Suprapubic skin (tissue), 4 donors: Measurements from ENCODE around the gene LDLRAD4. TPM values are rescaled to one million over a fixed set of nuclear protein-coding genes. Genes with fewer than 3 reads are reported as not detected.
A peak's percentile ranks its signal among the peaks of the same experiment; 100 is the strongest.
"Not testable (repeated sequence)": the region's sequence is repeated elsewhere in the genome, so short reads cannot be mapped to it uniquely, and the experiment has no call there.

Source experiments
- DNase-seq, 2 donors: peaks; one replicate each; pipeline ENCODE4 v3.0.0-alpha.2; 2019; ENCODE audit warnings: low spot score in 2 of 2
- H3K27ac ChIP-seq: fragments of 200-600 bp; sonication (generic); one replicate; pipeline ENCODE4 v1.5.1; 2019
- H3K27me3 ChIP-seq: fragments of 200-600 bp; sonication (generic); one replicate; pipeline ENCODE4 v1.5.1; 2019
- H3K36me3 ChIP-seq: fragments of 200-600 bp; sonication (generic); one replicate; pipeline ENCODE4 v1.5.1; 2019
- H3K4me1 ChIP-seq: fragments of 200-600 bp; sonication (generic); one replicate; pipeline ENCODE4 v1.5.1; 2019
- H3K4me3 ChIP-seq: fragments of 200-600 bp; sonication (generic); one replicate; pipeline ENCODE4 v1.5.1; 2019; ENCODE audit warnings: mild to moderate bottlenecking
- H3K9me3 ChIP-seq: fragments of 200-600 bp; sonication (generic); one replicate; pipeline ENCODE4 v1.5.1; 2019
- CTCF ChIP-seq, 2 donors: fragments of 200-600 bp in 1 of 2; fragments of 450-650 bp in 1 of 2; sonication (generic) in 1 of 2; IDR thresholded peaks; one replicate each; pipeline ENCODE4 v1.5.1; 2016 to 2019; ENCODE audit warnings: antibody characterized with exemption in 2 of 2, mild to moderate bottlenecking in 1 of 2, moderate library complexity in 1 of 2
- EP300 ChIP-seq: sonication (generic); formaldehyde crosslinking; IDR thresholded peaks from one replicate; pipeline ENCODE4 v1.6.1; 2017; ENCODE audit warnings: antibody characterized with exemption
- POLR2A ChIP-seq, 2 donors: fragments of 450-650 bp; IDR thresholded peaks; one replicate each; pipeline ENCODE4 v1.6.1; 2017; ENCODE audit warnings: antibody characterized with exemption in 2 of 2, mild to moderate bottlenecking in 2 of 2, moderate library complexity in 2 of 2
- POLR2AphosphoS5 ChIP-seq, 3 donors: sonication (generic); formaldehyde crosslinking; IDR thresholded peaks; one replicate each; pipeline ENCODE4 v1.6.1; 2017; ENCODE audit warnings: antibody characterized with exemption in 3 of 3
- WGBS: methylation state at CpG from one replicate; pipeline ENCODE4 v1.1.5; 2018; 5-methylcytosine and 5-hydroxymethylcytosine counted together
- total RNA-seq, 4 donors: library from RNA; depleted of rRNA; stranded (reverse); fragments of >200 nt; gene quantifications; one replicate each; pipeline ENCODE4 v1.1.0, GENCODE V29; 2016

The LDLRAD4 gene
- total RNA-seq, 4 donors from 2014 or later: 10.1 to 31.6 (median 15.1) TPM

GRCh38 chr18:13487237-13487636, 268.7 kb downstream of the LDLRAD4 start:
- TF ChIP-seq POLR2A (IDR thresholded peaks at IDR 0.05) (no peak), EP300 (no peak), POLR2AphosphoS5 (IDR thresholded peaks at IDR 0.05) (no peak), CTCF (IDR thresholded peaks at IDR 0.05) (no peak)
- 83% methylated on average over 7 of the region's 7 CpGs for WGBS
- DNase-seq: peak in 1 of 2 donors; percentile 37
- Histone ChIP-seq H3K36me3 (peaks cover 4% of the 10 kb centered on the region), H3K4me1 (no peaks in the 10 kb centered on the region), H3K27ac (no peak overlapping the region), H3K9me3 (no peaks in the 10 kb centered on the region), H3K4me3 (no peak overlapping the region), H3K27me3 (no peaks in the 10 kb centered on the region)

GRCh38 chr18:13488281-13488929, 269.8 kb downstream of the LDLRAD4 start:
- DNase-seq: peak in 1 of 2 donors; percentile 57
- TF ChIP-seq EP300 (no peak), POLR2AphosphoS5 (IDR thresholded peaks at IDR 0.05) (no peak)
- H3K27ac ChIP-seq: no peak overlapping the region
- H3K9me3 ChIP-seq: no peaks in the 10 kb centered on the region
- no peak overlapping the region for H3K4me3 ChIP-seq
- no peaks in the 10 kb centered on the region for H3K4me1 ChIP-seq
- 67% methylated on average over 14 of the region's 14 CpGs for WGBS
- H3K36me3 ChIP-seq: peaks cover 4% of the 10 kb centered on the region
- H3K27me3 ChIP-seq: no peaks in the 10 kb centered on the region

GRCh38 chr18:13489303-13489702, 270.7 kb downstream of the LDLRAD4 start:
- not testable (repeated sequence) for H3K27me3 ChIP-seq, H3K9me3 ChIP-seq, H3K27ac ChIP-seq, H3K36me3 ChIP-seq, H3K4me3 ChIP-seq, H3K4me1 ChIP-seq
- 92% methylated on average over 6 of the region's 6 CpGs for WGBS
- DNase-seq: peak in 1 of 2 donors; percentile 40

DNA sequence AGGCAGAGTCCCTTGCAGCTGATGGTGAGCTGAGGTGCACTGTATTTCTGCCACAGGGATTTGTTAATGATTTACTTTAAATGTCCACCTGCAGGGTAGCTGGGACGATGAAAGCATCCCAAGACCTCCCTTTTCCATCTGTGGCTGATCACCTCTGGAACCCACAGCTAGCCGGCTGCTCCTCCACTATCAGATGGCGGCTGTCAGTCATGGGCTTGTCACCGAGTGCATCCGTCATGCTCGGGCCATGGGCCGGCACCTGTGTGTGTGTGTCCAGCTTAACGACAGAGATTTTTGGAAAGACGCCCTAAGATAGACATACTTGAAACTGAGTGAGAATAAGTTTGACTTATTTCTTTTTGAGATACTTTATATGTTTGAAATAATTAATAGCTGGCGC, 272.6 kb downstream of the LDLRAD4 start:
- TF ChIP-seq POLR2A (IDR thresholded peaks at IDR 0.05): no peak
- TF ChIP-seq POLR2AphosphoS5 (IDR thresholded peaks at IDR 0.05): no peak
- 93% methylated on average over 10 of the region's 10 CpGs for WGBS
- H3K4me1 ChIP-seq: no peaks in the 10 kb centered on the region
- peaks cover 4% of the 10 kb centered on the region for H3K36me3 ChIP-seq
- no peak overlapping the region for H3K27ac ChIP-seq
- DNase-seq: peak in 1 of 2 donors; percentile 44
- no peaks in the 10 kb centered on the region for H3K27me3 ChIP-seq
- no peaks in the 10 kb centered on the region for H3K9me3 ChIP-seq
- H3K4me3 ChIP-seq: no peak overlapping the region

- TF ChIP-seq CTCF (IDR thresholded peaks at IDR 0.05): no peak
- no peak for TF ChIP-seq EP300
- no peak for TF ChIP-seq POLR2AphosphoS5 (IDR thresholded peaks at IDR 0.05)
- TF ChIP-seq POLR2A (IDR thresholded peaks at IDR 0.05): no peak
- WGBS: 94% methylated on average over 3 of the region's 9 CpGs
- Histone ChIP-seq H3K4me3 (no peak overlapping the region), H3K4me1 (no peaks in the 10 kb centered on the region), H3K9me3 (no peaks in the 10 kb centered on the region), H3K36me3 (no peaks in the 10 kb centered on the region), H3K27ac (no peak overlapping the region), H3K27me3 (no peaks in the 10 kb centered on the region)
- no peak for DNase-seq
These were observed 273.8 kb downstream of the LDLRAD4 start for GRCh38 chr18:13492314-13492713.

- Histone ChIP-seq H3K27me3 (no peaks in the 10 kb centered on the region), H3K9me3 (no peaks in the 10 kb centered on the region), H3K4me1 (no peaks in the 10 kb centered on the region), H3K27ac (no peak overlapping the region), H3K4me3 (no peak overlapping the region), H3K36me3 (peaks cover under 1% of the 10 kb centered on the region)
- no peak for DNase-seq
- WGBS: 26% methylated on average over 1 of the region's 1 CpG
- TF ChIP-seq EP300 (no peak), POLR2AphosphoS5 (IDR thresholded peaks at IDR 0.05) (no peak), POLR2A (IDR thresholded peaks at IDR 0.05) (no peak), CTCF (IDR thresholded peaks at IDR 0.05) (no peak)
These were observed 274.5 kb downstream of the LDLRAD4 start for GRCh38 chr18:13493079-13493478.

GRCh38 chr18:13493725-13494124, 275.2 kb downstream of the LDLRAD4 start:
- Histone ChIP-seq H3K36me3 (peaks cover 7% of the 10 kb centered on the region), H3K4me1 (no peaks in the 10 kb centered on the region), H3K27ac (no peak overlapping the region), H3K4me3 (no peak overlapping the region), H3K27me3 (no peaks in the 10 kb centered on the region), H3K9me3 (no peaks in the 10 kb centered on the region)
- TF ChIP-seq EP300: no peak
- WGBS: 93% methylated on average over 16 of the region's 16 CpGs
- no peak for DNase-seq
